Keratinocyte (primary cell): ENCODE data around the gene ZNF605.

Experiments
- EZH2 ChIP-seq: IDR thresholded peaks from one replicate; pipeline ENCODE4 v1.6.1; 2012; ENCODE audit warnings: inconsistent platforms, mild to moderate bottlenecking, low read length, moderate library complexity
- TF ChIP-seq, protein P1 (sequence below), 3 experiments: IDR thresholded peaks in 1 of 3; conservative IDR thresholded peaks in 1 of 3; optimal IDR thresholded peaks in 1 of 3; 2 replicates in 2 of 3; 3 replicates in 1 of 3; pipeline versions ENCODE3 to v1.5.1; 2011; ENCODE audit warnings: low read length in 3 of 3, mild to moderate bottlenecking in 3 of 3, moderate library complexity in 2 of 3, control low read depth in 1 of 3, inconsistent platforms in 1 of 3; ENCODE audit not compliant: insufficient read depth in 2 of 3; ENCODE audit errors: extremely low read depth in 1 of 3

DNA sequence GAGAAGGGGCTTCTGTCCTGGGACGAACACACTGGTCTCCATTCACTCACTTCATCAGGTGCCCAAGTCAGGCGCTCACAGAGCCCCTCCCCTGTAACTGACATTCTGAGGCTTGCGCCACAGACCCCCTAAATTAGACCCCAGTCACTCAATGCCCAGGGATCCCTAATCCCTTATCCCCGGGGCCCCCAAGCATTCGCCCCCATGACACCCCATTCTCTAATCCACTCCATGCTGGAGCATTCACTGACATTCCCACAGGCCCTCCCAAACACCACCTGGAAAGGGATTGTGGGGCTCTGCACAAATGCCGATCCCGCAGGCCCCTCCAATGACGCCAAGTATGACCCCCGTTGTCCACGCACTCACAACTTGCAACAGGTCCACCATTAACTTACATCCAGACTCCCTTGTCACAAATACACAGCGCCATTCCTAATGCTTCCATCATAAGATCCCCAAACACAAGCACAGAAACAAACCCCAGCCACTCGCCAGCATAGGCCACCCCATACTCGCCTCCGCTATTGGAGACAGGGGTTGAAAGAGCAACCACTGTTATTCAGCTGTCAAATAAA is 1.5 kb downstream of the ZNF605 start:
- TF ChIP-seq, protein P1, sequence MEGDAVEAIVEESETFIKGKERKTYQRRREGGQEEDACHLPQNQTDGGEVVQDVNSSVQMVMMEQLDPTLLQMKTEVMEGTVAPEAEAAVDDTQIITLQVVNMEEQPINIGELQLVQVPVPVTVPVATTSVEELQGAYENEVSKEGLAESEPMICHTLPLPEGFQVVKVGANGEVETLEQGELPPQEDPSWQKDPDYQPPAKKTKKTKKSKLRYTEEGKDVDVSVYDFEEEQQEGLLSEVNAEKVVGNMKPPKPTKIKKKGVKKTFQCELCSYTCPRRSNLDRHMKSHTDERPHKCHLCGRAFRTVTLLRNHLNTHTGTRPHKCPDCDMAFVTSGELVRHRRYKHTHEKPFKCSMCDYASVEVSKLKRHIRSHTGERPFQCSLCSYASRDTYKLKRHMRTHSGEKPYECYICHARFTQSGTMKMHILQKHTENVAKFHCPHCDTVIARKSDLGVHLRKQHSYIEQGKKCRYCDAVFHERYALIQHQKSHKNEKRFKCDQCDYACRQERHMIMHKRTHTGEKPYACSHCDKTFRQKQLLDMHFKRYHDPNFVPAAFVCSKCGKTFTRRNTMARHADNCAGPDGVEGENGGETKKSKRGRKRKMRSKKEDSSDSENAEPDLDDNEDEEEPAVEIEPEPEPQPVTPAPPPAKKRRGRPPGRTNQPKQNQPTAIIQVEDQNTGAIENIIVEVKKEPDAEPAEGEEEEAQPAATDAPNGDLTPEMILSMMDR (optimal IDR thresholded peaks at IDR 0.05 in 1 of 3, IDR thresholded peaks at IDR 0.05 in 1 of 3, conservative IDR thresholded peaks at IDR 0.05 in 1 of 3; ENCODE audit: extremely low read depth in 1 of 3, insufficient read depth in 2 of 3, low read length in 3 of 3): no peak
- TF ChIP-seq EZH2: no peak
